ENCODE data around the gene BAIAP2L2.
A peak's percentile ranks its signal among the peaks of the same experiment; 100 is the strongest.

DNA sequence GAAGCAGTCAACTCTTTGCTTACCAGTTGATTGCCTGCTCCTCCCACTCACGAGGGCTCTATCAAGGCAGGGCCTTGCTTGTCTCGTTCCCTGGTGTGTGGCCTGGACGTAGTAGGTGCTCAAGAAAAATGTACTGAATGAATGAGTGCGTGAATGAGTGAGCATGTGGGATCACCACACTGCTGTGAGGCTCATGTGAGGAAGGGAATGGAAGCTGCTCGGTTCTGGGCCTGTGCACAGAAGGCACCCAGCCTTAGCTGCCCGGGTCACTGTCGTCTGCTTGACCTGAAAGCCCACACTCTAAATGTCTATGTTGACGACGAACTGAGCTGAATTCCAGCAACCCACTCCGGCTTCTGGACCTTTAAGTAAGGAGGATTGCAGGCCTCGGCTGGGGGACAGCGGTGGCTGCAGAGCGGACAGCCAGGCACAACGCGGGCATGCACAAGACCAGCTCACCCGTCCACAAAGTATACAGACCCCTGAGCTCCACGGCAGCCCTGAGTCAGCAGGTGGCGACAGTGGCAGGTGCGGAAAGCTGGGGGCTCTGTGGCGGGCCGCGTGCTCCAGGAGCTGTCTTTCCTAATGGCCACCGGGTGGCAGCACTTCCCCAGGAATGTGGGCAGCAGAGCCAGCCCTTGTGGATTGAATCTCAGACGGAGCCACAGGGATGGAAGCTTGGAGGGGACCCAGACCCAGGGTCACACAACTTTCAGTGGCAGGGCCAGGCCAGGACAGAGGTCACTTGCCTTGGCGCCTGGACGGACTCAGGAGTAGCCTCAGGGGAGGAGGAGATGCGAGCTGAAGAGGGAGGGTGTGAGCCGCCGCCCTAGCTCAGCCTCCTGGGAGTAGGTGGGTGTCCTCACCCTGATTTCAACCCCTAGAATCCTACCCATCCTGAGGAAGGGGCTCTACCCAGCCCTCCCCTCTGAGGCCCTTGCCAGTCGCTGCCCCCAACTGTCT lies 58.3 kb downstream of the BAIAP2L2 start:
- TF ChIP-seq, protein P1, sequence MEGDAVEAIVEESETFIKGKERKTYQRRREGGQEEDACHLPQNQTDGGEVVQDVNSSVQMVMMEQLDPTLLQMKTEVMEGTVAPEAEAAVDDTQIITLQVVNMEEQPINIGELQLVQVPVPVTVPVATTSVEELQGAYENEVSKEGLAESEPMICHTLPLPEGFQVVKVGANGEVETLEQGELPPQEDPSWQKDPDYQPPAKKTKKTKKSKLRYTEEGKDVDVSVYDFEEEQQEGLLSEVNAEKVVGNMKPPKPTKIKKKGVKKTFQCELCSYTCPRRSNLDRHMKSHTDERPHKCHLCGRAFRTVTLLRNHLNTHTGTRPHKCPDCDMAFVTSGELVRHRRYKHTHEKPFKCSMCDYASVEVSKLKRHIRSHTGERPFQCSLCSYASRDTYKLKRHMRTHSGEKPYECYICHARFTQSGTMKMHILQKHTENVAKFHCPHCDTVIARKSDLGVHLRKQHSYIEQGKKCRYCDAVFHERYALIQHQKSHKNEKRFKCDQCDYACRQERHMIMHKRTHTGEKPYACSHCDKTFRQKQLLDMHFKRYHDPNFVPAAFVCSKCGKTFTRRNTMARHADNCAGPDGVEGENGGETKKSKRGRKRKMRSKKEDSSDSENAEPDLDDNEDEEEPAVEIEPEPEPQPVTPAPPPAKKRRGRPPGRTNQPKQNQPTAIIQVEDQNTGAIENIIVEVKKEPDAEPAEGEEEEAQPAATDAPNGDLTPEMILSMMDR (IDR thresholded peaks at IDR 0.05; ENCODE audit: low read depth, low read length, poor library complexity, severe bottlenecking), result peak; percentile 98
- TF ChIP-seq EZH2phosphoT487 (IDR thresholded peaks at IDR 0.05; ENCODE audit: borderline replicate concordance, low read length), result no peak

Data from DOHH2 (cell line).